Calu3 (cell line): Measurements from ENCODE around the gene DEDD2. TPM values are rescaled to one million over a fixed set of nuclear protein-coding genes. Genes with fewer than 3 reads are reported as not detected.

Experiments used
- BruUV-seq: library from RNA; stranded (reverse); fragments of 400-500 nt; replicated peaks from 2 replicates; lab custom pipeline; 2021; lab: Mats Ljungman, UMichigan
- CTCF ChIA-PET: fragments of 300-600 bp; sonication (Branson Sonifier 250); formaldehyde crosslinking; loops from one replicate; lab custom pipeline; 2022; ENCODE audit warnings: antibody characterized with exemption; lab: Charles Lee
- DNase-seq: peaks from one replicate; pipeline ENCODE4 v3.0.0; 2022
- H3K27ac Mint-ChIP-seq: one replicate; pipeline ENCODE4 v1.8.0; 2022; ENCODE audit warnings: mixed read lengths; ENCODE audit not compliant: unreplicated experiment
- H3K27me3 Mint-ChIP-seq: one replicate; pipeline ENCODE4 v1.8.0; 2022; ENCODE audit warnings: mixed read lengths; ENCODE audit not compliant: unreplicated experiment
- H3K36me3 Mint-ChIP-seq: one replicate; pipeline ENCODE4 v1.8.0; 2022; ENCODE audit warnings: mild to moderate bottlenecking, moderate library complexity, mixed read lengths; ENCODE audit not compliant: insufficient read depth, unreplicated experiment
- H3K4me1 Mint-ChIP-seq: one replicate; pipeline ENCODE4 v1.8.0; 2022; ENCODE audit warnings: mild to moderate bottlenecking, low read depth, mixed read lengths; ENCODE audit not compliant: unreplicated experiment
- H3K4me3 Mint-ChIP-seq: one replicate; pipeline ENCODE4 v1.8.0; 2022; ENCODE audit warnings: mild to moderate bottlenecking, low read depth, moderate library complexity, mixed read lengths; ENCODE audit not compliant: unreplicated experiment
- H3K9me3 Mint-ChIP-seq: one replicate; pipeline ENCODE4 v1.8.0; 2022; ENCODE audit warnings: low read depth, mixed read lengths; ENCODE audit not compliant: unreplicated experiment
- CTCF ChIP-seq: fragments of 200-600 bp; IDR thresholded peaks from one replicate; pipeline ENCODE4 v1.8.0; 2022; ENCODE audit warnings: antibody characterized with exemption; ENCODE audit not compliant: unreplicated experiment
- intact Hi-C: fragments of 100-400 bp; cut with micrococcal nuclease; formaldehyde crosslinking; loops from one replicate; pipeline ENCODE4 v1.10.0; 2022; ENCODE audit not compliant: unreplicated experiment
- total RNA-seq: library from RNA; stranded (reverse); gene quantifications from 2 replicates; pipeline ENCODE4 v1.2.3, GENCODE V29; 2022

The DEDD2 gene
- total RNA-seq, 1 experiment from 2014 or later: 78.3 TPM

- CTCF ChIA-PET: interaction anchor here (0.6 to 1.6 kb wide), 3 partner anchors 9 to 40 kb away, joined by 3 to 6 read pairs (median 4); no protein-coding TSS in a partner anchor
- intact Hi-C loops: no loop called here
- peak; percentile 51 for DNase-seq
- peak overlapping the region; percentile 90 for H3K4me3 Mint-ChIP-seq
- TF ChIP-seq CTCF: no peak
- BruUV-seq: no TSS peak
- H3K36me3 Mint-ChIP-seq: peaks cover 81% of the 10 kb centered on the region
- no peaks in the 10 kb centered on the region for H3K27me3 Mint-ChIP-seq
- H3K4me1 Mint-ChIP-seq: peaks cover 44% of the 10 kb centered on the region
- no peaks in the 10 kb centered on the region for H3K9me3 Mint-ChIP-seq
- H3K27ac Mint-ChIP-seq: peak overlapping the region; percentile 93
Measured at GRCh38 chr19:42216653-42217519, 591 bp downstream of the DEDD2 start.

DNA sequence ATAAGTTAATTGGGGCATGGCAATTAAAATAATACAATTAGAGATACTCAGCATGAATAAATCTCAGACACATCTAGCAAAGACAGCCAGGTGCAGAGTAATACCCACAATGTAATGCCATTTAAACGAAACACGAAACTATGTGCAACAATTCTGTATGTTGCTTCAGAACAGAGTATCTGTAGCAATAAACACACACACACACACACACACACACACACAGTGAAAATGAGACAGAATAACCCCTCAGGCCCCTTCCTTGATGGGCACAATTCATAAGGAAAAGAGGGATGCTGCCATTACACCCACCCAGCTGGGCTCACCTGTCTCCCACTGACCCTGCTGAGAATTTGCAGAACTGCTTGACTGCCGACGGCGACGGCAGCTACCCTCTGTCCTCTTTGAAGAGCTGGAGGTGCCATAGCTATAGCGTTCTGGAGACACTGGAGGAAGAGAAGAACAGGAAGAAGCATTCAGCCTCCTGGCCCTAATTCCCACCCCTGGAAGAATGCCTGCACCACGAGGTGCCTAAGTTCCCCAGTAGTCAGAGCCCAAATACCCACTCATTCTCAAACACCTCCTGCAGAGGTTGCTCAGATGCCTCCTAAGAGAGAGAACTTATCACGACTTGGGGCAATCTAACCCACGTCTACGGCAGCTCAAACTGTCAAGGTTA lies 2.5 kb downstream of the DEDD2 start:
- no peak for DNase-seq
- peak overlapping the region; percentile 90 for H3K4me3 Mint-ChIP-seq
- H3K27ac Mint-ChIP-seq: peak overlapping the region; percentile 25
- no peaks in the 10 kb centered on the region for H3K9me3 Mint-ChIP-seq
- CTCF ChIA-PET: interaction anchor here (0.6 to 1.1 kb wide), 2 partner anchors 17 to 20 kb away, joined by 3 read pairs; no protein-coding TSS in a partner anchor
- H3K36me3 Mint-ChIP-seq: peaks cover 77% of the 10 kb centered on the region
- no peaks in the 10 kb centered on the region for H3K27me3 Mint-ChIP-seq
- no TSS peak for BruUV-seq
- peaks cover 49% of the 10 kb centered on the region for H3K4me1 Mint-ChIP-seq
- TF ChIP-seq CTCF: no peak
- intact Hi-C loops: no loop called here

DNA sequence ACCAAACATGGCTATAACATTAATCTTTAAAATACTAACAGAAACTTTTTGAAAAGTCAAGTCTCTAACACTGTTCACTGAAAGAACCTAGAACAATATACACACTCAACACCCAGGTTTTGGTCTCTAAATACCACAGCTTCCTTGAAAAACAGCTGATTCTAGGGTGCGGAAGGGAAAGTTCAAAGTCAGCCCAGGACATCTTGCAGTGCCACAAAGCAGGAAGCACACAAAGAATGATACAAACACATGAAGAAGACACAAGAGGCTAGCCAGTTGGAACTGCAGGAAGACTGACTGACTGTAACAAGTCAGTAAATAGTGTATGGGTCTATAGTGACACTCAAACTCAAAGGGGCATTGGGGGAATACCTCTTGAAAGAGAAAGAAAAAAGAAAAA lies 4.6 kb downstream of the DEDD2 start:
- Mint-ChIP-seq H3K27ac (peak overlapping the region; percentile 13), H3K27me3 (no peaks in the 10 kb centered on the region), H3K4me1 (peaks cover 62% of the 10 kb centered on the region), H3K4me3 (peak overlapping the region; percentile 12), H3K36me3 (peaks cover 87% of the 10 kb centered on the region), H3K9me3 (no peaks in the 10 kb centered on the region)
- CTCF ChIA-PET: no interaction called here
- TF ChIP-seq CTCF: no peak
- intact Hi-C loops: no loop called here
- no peak for DNase-seq
- BruUV-seq: no TSS peak

- no peaks in the 10 kb centered on the region for H3K27me3 Mint-ChIP-seq
- H3K4me1 Mint-ChIP-seq: peaks cover 57% of the 10 kb centered on the region
- CTCF ChIA-PET: no interaction called here
- H3K9me3 Mint-ChIP-seq: no peaks in the 10 kb centered on the region
- TF ChIP-seq CTCF: no peak
- peaks cover 87% of the 10 kb centered on the region for H3K36me3 Mint-ChIP-seq
- no TSS peak for BruUV-seq
- peak overlapping the region; percentile 34 for H3K4me3 Mint-ChIP-seq
- intact Hi-C loops: no loop called here
- DNase-seq: no peak
- peak overlapping the region; percentile 37 for H3K27ac Mint-ChIP-seq
Measured at GRCh38 chr19:42208612-42209011, 8.9 kb downstream of the DEDD2 start.
